Measurements from ENCODE around the gene NRXN2.

Gene NRXN2

GRCh38 chr11:64723117-64723906, at the start of gene NRXN2:
Gene NRXN2 (minus strand): TSS chr11:64723197. CDS start chr11:64713699, 9,498 bp downstream.
- DNase-seq (ENCODE audit: low read depth in 2 of 2): peak; percentile 71 to 74

- no peak for DNase-seq (ENCODE audit: low read depth in 2 of 2)
These were observed 49.5 kb upstream of the NRXN2 start for GRCh38 chr11:64772303-64773018.

GRCh38 chr11:64771861-64772260, 48.9 kb upstream of the NRXN2 start:
- DNase-seq (ENCODE audit: low read depth in 2 of 2): no peak

GRCh38 chr11:64770120-64770519, 47.1 kb upstream of the NRXN2 start:
- DNase-seq (ENCODE audit: low read depth in 2 of 2): no peak

- no peak for DNase-seq (ENCODE audit: low read depth in 2 of 2)
These were observed 46.3 kb upstream of the NRXN2 start for GRCh38 chr11:64769283-64769682.

GRCh38 chr11:64768300-64768694, 45.3 kb upstream of the NRXN2 start:
- DNase-seq (ENCODE audit: low read depth in 2 of 2): no peak

- peak; percentile 57 to 60 for DNase-seq (ENCODE audit: low read depth in 2 of 2)
These were observed 44.6 kb upstream of the NRXN2 start for GRCh38 chr11:64767344-64768299.

- no peak for DNase-seq (ENCODE audit: low read depth in 2 of 2)
These were observed 43.9 kb upstream of the NRXN2 start for GRCh38 chr11:64766881-64767280.

GRCh38 chr11:64765851-64766665, 43.1 kb upstream of the NRXN2 start:
- DNase-seq (ENCODE audit: low read depth in 2 of 2): no peak

GRCh38 chr11:64765291-64765850, 42.4 kb upstream of the NRXN2 start:
- no peak for DNase-seq (ENCODE audit: low read depth in 2 of 2)

GRCh38 chr11:64764753-64765152, 41.8 kb upstream of the NRXN2 start:
- no peak for DNase-seq (ENCODE audit: low read depth in 2 of 2)

- peak; percentile 53 to 59 for DNase-seq (ENCODE audit: low read depth in 2 of 2)
These were observed 41.1 kb upstream of the NRXN2 start for GRCh38 chr11:64764040-64764611.

GRCh38 chr11:64763526-64764039, 40.6 kb upstream of the NRXN2 start:
- DNase-seq (ENCODE audit: low read depth in 2 of 2): no peak

GRCh38 chr11:64762674-64763525, 39.9 kb upstream of the NRXN2 start:
- DNase-seq (ENCODE audit: low read depth in 2 of 2): no peak

GRCh38 chr11:64762277-64762673, 39.3 kb upstream of the NRXN2 start:
- no peak for DNase-seq (ENCODE audit: low read depth in 2 of 2)

- DNase-seq (ENCODE audit: low read depth in 2 of 2): no peak
These were observed 37.9 kb upstream of the NRXN2 start for GRCh38 chr11:64760759-64761420.

GRCh38 chr11:64759722-64760719, 37.0 kb upstream of the NRXN2 start, which contains the start of gene PYGM:
Gene PYGM (minus strand): TSS chr11:64759974. CDS start chr11:64759898, 76 bp downstream.
- DNase-seq (ENCODE audit: low read depth in 2 of 2): no peak
